RWPE2 (cell line): Measurements from ENCODE around the gene RTL1.

Experiments
- ATAC-seq: fragments of 200-7000 bp; cut with Tn5 transposase; 3 replicates; pipeline ENCODE4 v1.9.1; 2021; ENCODE audit warnings: low read depth
- DNase-seq: peaks from one replicate; pipeline ENCODE4 v3.0.0-alpha.2; 2020; ENCODE audit warnings: low spot score
- H3K27ac ChIP-seq: fragments of 450-650 bp; 2 replicates; pipeline ENCODE4 v1.5.1; 2017; ENCODE audit warnings: mild to moderate bottlenecking; ENCODE audit not compliant: poor library complexity, severe bottlenecking
- H3K27me3 ChIP-seq: fragments of 250-450 bp; sonication (Bioruptor Pico); 2 replicates; pipeline ENCODE4 v1.5.1; 2021; ENCODE audit warnings: mild to moderate bottlenecking, moderate library complexity; ENCODE audit not compliant: insufficient read depth, poor library complexity, severe bottlenecking
- H3K36me3 ChIP-seq: fragments of 250-450 bp; sonication (Bioruptor Pico); 2 replicates; pipeline ENCODE4 v1.5.1; 2020; ENCODE audit warnings: low read depth, mild to moderate bottlenecking, moderate library complexity
- H3K4me1 ChIP-seq: fragments of 250-450 bp; sonication (Bioruptor Pico); 2 replicates; pipeline ENCODE4 v1.5.1; 2021; ENCODE audit warnings: mild to moderate bottlenecking, moderate library complexity; ENCODE audit not compliant: insufficient read depth, poor library complexity, severe bottlenecking
- H3K4me3 ChIP-seq: fragments of 250-450 bp; sonication (Bioruptor Pico); 2 replicates; pipeline ENCODE4 v1.5.1; 2021; ENCODE audit warnings: mild to moderate bottlenecking, moderate library complexity; ENCODE audit not compliant: severe bottlenecking
- H3K9me3 ChIP-seq: fragments of 250-450 bp; sonication (Bioruptor Pico); 2 replicates; pipeline ENCODE4 v1.5.1; 2021; ENCODE audit warnings: mild to moderate bottlenecking, moderate library complexity; ENCODE audit not compliant: severe bottlenecking
- CTCF ChIP-seq: fragments of 450-650 bp; IDR thresholded peaks from one replicate; pipeline ENCODE4 v1.5.1; 2017; ENCODE audit warnings: mild to moderate bottlenecking, moderate library complexity; ENCODE audit not compliant: poor library complexity, severe bottlenecking

Gene RTL1

GRCh38 chr14:100902295-100903133 is 1.0 kb downstream of the RTL1 start:
- H3K36me3 ChIP-seq, result peaks cover 3% of the 10 kb centered on the region; the same call in 1 of the 2 replicates
- H3K4me3 ChIP-seq, result no peak overlapping the region
- H3K27ac ChIP-seq, result no peak overlapping the region
- TF ChIP-seq CTCF, result no peak
- no peaks in the 10 kb centered on the region for H3K4me1 ChIP-seq
- no peak for DNase-seq
- ATAC-seq, result no peak
- no peaks in the 10 kb centered on the region for H3K9me3 ChIP-seq
- peaks cover 43% of the 10 kb centered on the region for H3K27me3 ChIP-seq

GRCh38 chr14:100901391-100902183 is 1.9 kb downstream of the RTL1 start:
- no peaks in the 10 kb centered on the region for H3K4me1 ChIP-seq
- peak; percentile 58 for DNase-seq
- H3K4me3 ChIP-seq, result no peak overlapping the region
- no peak overlapping the region for H3K27ac ChIP-seq
- peaks cover 43% of the 10 kb centered on the region for H3K27me3 ChIP-seq
- peaks cover 3% of the 10 kb centered on the region; the same call in 1 of the 2 replicates for H3K36me3 ChIP-seq
- TF ChIP-seq CTCF, result no peak
- no peaks in the 10 kb centered on the region for H3K9me3 ChIP-seq
- ATAC-seq, result no peak

- Histone ChIP-seq H3K4me1 (no peaks in the 10 kb centered on the region), H3K27me3 (peaks cover 39% of the 10 kb centered on the region), H3K36me3 (peaks cover 3% of the 10 kb centered on the region; the same call in 1 of the 2 replicates), H3K27ac (no peak overlapping the region), H3K9me3 (no peaks in the 10 kb centered on the region), H3K4me3 (no peak overlapping the region)
- TF ChIP-seq CTCF, result peak; percentile 48
- peak; percentile 57; the same call in 2 of the 3 replicates for ATAC-seq
- peak; percentile 68 for DNase-seq
These were observed 2.6 kb downstream of the RTL1 start for GRCh38 chr14:100900837-100901390.

- no peak overlapping the region for H3K27ac ChIP-seq
- H3K36me3 ChIP-seq, result peaks cover 3% of the 10 kb centered on the region; the same call in 1 of the 2 replicates
- H3K9me3 ChIP-seq, result no peaks in the 10 kb centered on the region
- DNase-seq (no peak), ATAC-seq (no peak; the same call in 2 of the 3 replicates)
- no peak overlapping the region for H3K4me3 ChIP-seq
- TF ChIP-seq CTCF, result no peak
- H3K27me3 ChIP-seq, result peaks cover 31% of the 10 kb centered on the region
- H3K4me1 ChIP-seq, result no peaks in the 10 kb centered on the region
These were observed 3.4 kb downstream of the RTL1 start for GRCh38 chr14:100899884-100900771.
